MCF 10A (cell line): ENCODE data around the gene SULT6B1. TPM values are rescaled to one million over a fixed set of nuclear protein-coding genes. Genes with fewer than 3 reads are reported as not detected.
A peak's percentile ranks its signal among the peaks of the same experiment; 100 is the strongest.

Source experiments
- BruUV-seq: library from RNA; stranded (reverse); fragments of 400-500 nt; replicated peaks from 2 replicates; lab custom pipeline; 2021; lab: Mats Ljungman, UMichigan
- CTCF ChIA-PET: fragments of 300-600 bp; sonication (Branson Sonifier 250); formaldehyde crosslinking; extraction: SDS; loops from one replicate; lab custom pipeline; 2021; ENCODE audit warnings: antibody characterized with exemption, inconsistent platforms; lab: Yijun Ruan, JAX
- POLR2A ChIA-PET: fragments of 300-600, 350-650 bp; sonication (Branson Sonifier 250); formaldehyde crosslinking; extraction: SDS; loops from one replicate; lab custom pipeline; 2020; ENCODE audit warnings: antibody characterized with exemption, inconsistent platforms; lab: Yijun Ruan, JAX
- DNase-seq: peaks from one replicate; pipeline ENCODE4 v3.0.0-alpha.2; 2018; ENCODE audit not compliant: unreplicated experiment
- H3K27ac Mint-ChIP-seq: one replicate; pipeline ENCODE4 v1.8.0; 2022; ENCODE audit warnings: mild to moderate bottlenecking, low read depth, mixed read lengths; ENCODE audit not compliant: unreplicated experiment
- H3K27me3 Mint-ChIP-seq: one replicate; pipeline ENCODE4 v1.8.0; 2022; ENCODE audit warnings: mixed read lengths; ENCODE audit not compliant: insufficient read depth, unreplicated experiment
- H3K36me3 Mint-ChIP-seq: one replicate; pipeline ENCODE4 v1.8.0; 2022; ENCODE audit warnings: mild to moderate bottlenecking, moderate library complexity, mixed read lengths; ENCODE audit not compliant: insufficient read depth, unreplicated experiment
- H3K4me1 Mint-ChIP-seq: one replicate; pipeline ENCODE4 v1.8.0; 2022; ENCODE audit warnings: mixed read lengths; ENCODE audit not compliant: insufficient read depth, unreplicated experiment
- H3K4me3 Mint-ChIP-seq: one replicate; pipeline ENCODE4 v1.8.0; 2022; ENCODE audit warnings: mild to moderate bottlenecking, moderate library complexity, mixed read lengths; ENCODE audit not compliant: unreplicated experiment
- H3K9me3 Mint-ChIP-seq: one replicate; pipeline ENCODE4 v1.8.0; 2022; ENCODE audit warnings: mixed read lengths; ENCODE audit not compliant: unreplicated experiment
- intact Hi-C: fragments of 100-400 bp; cut with micrococcal nuclease; formaldehyde crosslinking; loops from 2 replicates; pipeline ENCODE4 v1.14.1; 2022
- total RNA-seq: library from RNA; stranded (reverse); gene quantifications from 2 replicates; pipeline ENCODE4 v1.2.3, GENCODE V29; 2022
- TF ChIP-seq, protein P1 (sequence below): fragments of 200-600 bp; IDR thresholded peaks from one replicate; pipeline ENCODE4 v1.8.0; 2022; ENCODE audit warnings: antibody characterized with exemption, mild to moderate bottlenecking; ENCODE audit not compliant: unreplicated experiment

SULT6B1 gene
- total RNA-seq, 1 experiment from 2014 or later: not detected

GRCh38 chr2:37171624-37171950 lies 16.9 kb downstream of the SULT6B1 start:
- ChIA-PET POLR2A (no interaction called here), CTCF (interaction anchor here (0.6 to 1.5 kb wide), 2 partner anchors 26 to 29 kb away, joined by 5 to 7 read pairs; no protein-coding TSS in a partner anchor)
- DNase-seq: no peak
- Mint-ChIP-seq H3K27ac (no peak overlapping the region), H3K27me3 (no peaks in the 10 kb centered on the region), H3K36me3 (no peaks in the 10 kb centered on the region), H3K4me1 (no peaks in the 10 kb centered on the region), H3K9me3 (no peaks in the 10 kb centered on the region), H3K4me3 (no peak overlapping the region)
- BruUV-seq: no TSS peak
- TF ChIP-seq, protein P1, sequence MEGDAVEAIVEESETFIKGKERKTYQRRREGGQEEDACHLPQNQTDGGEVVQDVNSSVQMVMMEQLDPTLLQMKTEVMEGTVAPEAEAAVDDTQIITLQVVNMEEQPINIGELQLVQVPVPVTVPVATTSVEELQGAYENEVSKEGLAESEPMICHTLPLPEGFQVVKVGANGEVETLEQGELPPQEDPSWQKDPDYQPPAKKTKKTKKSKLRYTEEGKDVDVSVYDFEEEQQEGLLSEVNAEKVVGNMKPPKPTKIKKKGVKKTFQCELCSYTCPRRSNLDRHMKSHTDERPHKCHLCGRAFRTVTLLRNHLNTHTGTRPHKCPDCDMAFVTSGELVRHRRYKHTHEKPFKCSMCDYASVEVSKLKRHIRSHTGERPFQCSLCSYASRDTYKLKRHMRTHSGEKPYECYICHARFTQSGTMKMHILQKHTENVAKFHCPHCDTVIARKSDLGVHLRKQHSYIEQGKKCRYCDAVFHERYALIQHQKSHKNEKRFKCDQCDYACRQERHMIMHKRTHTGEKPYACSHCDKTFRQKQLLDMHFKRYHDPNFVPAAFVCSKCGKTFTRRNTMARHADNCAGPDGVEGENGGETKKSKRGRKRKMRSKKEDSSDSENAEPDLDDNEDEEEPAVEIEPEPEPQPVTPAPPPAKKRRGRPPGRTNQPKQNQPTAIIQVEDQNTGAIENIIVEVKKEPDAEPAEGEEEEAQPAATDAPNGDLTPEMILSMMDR: no peak
- intact Hi-C loops: no loop called here

- TF ChIP-seq, protein P1: peak; percentile 65
- intact Hi-C loops: loop anchor here (2.0 kb wide), 2 partner anchors 62 to 708 kb away; partner anchors contain the start of genes CEBPZ and NDUFAF7
- Mint-ChIP-seq H3K9me3 (peaks cover 17% of the 10 kb centered on the region), H3K27ac (no peak overlapping the region), H3K4me3 (no peak overlapping the region), H3K4me1 (no peaks in the 10 kb centered on the region), H3K36me3 (no peaks in the 10 kb centered on the region), H3K27me3 (no peaks in the 10 kb centered on the region)
- POLR2A ChIA-PET: interaction anchor here (0.6 to 1.9 kb wide), 13 partner anchors 10 to 155 kb away, joined by 3 to 6 read pairs (median 3); partner anchors contain the start of genes CEBPZ, CEBPZOS and NDUFAF7
- peak; percentile 59 for DNase-seq
- CTCF ChIA-PET: interaction anchor here (0.5 to 3.0 kb wide), 29 partner anchors 9 to 711 kb away, joined by 3 to 32 read pairs (median 3); partner anchors contain the start of genes CEBPZOS, EIF2AK2 and SULT6B1
- no TSS peak for BruUV-seq
These were observed 20.1 kb downstream of the SULT6B1 start for GRCh38 chr2:37168217-37168981.

DNA sequence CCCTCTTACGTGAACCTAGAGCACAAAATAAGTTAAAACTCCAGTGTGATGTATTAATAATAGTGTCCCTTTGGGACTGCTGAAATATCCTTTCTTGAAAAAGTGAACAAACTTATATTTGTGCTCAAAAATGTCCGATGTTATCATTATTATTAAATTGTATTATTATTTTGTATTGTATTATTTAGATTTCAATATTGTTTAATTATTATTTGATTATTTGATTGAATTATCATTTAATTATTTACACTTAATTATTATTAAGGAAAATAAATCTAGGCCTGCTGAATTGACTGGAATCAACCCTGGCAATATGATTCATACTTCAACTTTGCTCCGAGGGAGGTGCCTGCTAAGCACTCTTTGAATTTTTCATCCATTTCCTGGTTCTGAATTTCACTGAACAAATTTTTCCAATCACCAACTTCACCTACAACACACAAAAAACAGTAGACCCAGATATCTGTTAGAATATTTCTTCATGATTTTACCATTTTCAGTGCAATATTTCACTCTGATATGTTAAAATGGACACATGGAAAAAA lies 20.8 kb downstream of the SULT6B1 start:
- DNase-seq: no peak
- POLR2A ChIA-PET: interaction anchor here (0.6 to 1.9 kb wide), 5 partner anchors 10 to 71 kb away, joined by 3 to 6 read pairs (median 3); partner anchors contain the start of genes CEBPZ and NDUFAF7

More for the DNA sequence above, 20.8 kb downstream of the SULT6B1 start:
- H3K36me3 Mint-ChIP-seq: no peaks in the 10 kb centered on the region
- H3K4me1 Mint-ChIP-seq: no peaks in the 10 kb centered on the region
- no peak overlapping the region for H3K4me3 Mint-ChIP-seq
- CTCF ChIA-PET: interaction anchor here (0.5 to 3.0 kb wide), 20 partner anchors 10 to 712 kb away, joined by 3 to 32 read pairs (median 3); partner anchors contain the start of genes EIF2AK2 and SULT6B1
- H3K27me3 Mint-ChIP-seq: no peaks in the 10 kb centered on the region
- intact Hi-C loops: loop anchor here (2.0 kb wide), 2 partner anchors 63 to 709 kb away; partner anchors contain the start of genes CEBPZ and NDUFAF7
- peaks cover 17% of the 10 kb centered on the region for H3K9me3 Mint-ChIP-seq
- TF ChIP-seq, protein P1: no peak
- BruUV-seq: no TSS peak
- no peak overlapping the region for H3K27ac Mint-ChIP-seq
